ENCODE data around the gene TMEFF2.

TMEFF2 gene

GRCh38 chr2:191959209-191959608, 235.5 kb downstream of the TMEFF2 start:
- DNase-seq (ENCODE audit: low spot score): no peak

GRCh38 chr2:191957996-191958860, 236.5 kb downstream of the TMEFF2 start:
- DNase-seq (ENCODE audit: low spot score): no peak

- no peak for DNase-seq (ENCODE audit: low spot score)
Observed at GRCh38 chr2:191954451-191954850, 240.3 kb downstream of the TMEFF2 start.

GRCh38 chr2:191952515-191953270, 242.0 kb downstream of the TMEFF2 start:
- DNase-seq (ENCODE audit: low spot score): no peak

- no peak for DNase-seq (ENCODE audit: low spot score)
Observed at GRCh38 chr2:191951832-191952231, 242.9 kb downstream of the TMEFF2 start.

- no peak for DNase-seq (ENCODE audit: low spot score)
Observed at GRCh38 chr2:191951376-191951775, 243.4 kb downstream of the TMEFF2 start.

- DNase-seq (ENCODE audit: low spot score): no peak
Observed at GRCh38 chr2:191950132-191950874, 244.4 kb downstream of the TMEFF2 start.

GRCh38 chr2:191947235-191947634, 247.5 kb downstream of the TMEFF2 start:
- no peak for DNase-seq (ENCODE audit: low spot score)

GRCh38 chr2:191946471-191947182, 248.1 kb downstream of the TMEFF2 start:
- no peak for DNase-seq (ENCODE audit: low spot score)

- DNase-seq (ENCODE audit: low spot score): no peak
Observed at GRCh38 chr2:191945623-191946022, 249.1 kb downstream of the TMEFF2 start.

- DNase-seq (ENCODE audit: low spot score): no peak
Observed at GRCh38 chr2:191942739-191943103, 252.0 kb downstream of the TMEFF2 start.

GRCh38 chr2:191942090-191942738, 252.5 kb downstream of the TMEFF2 start:
- no peak for DNase-seq (ENCODE audit: low spot score)

- no peak for DNase-seq (ENCODE audit: low spot score)
Observed at GRCh38 chr2:191941376-191941929, 253.3 kb downstream of the TMEFF2 start.

GRCh38 chr2:191938779-191939178, 256.0 kb downstream of the TMEFF2 start:
- DNase-seq (ENCODE audit: low spot score): no peak

GRCh38 chr2:191936882-191937405, 257.8 kb downstream of the TMEFF2 start:
- DNase-seq (ENCODE audit: low spot score): no peak

- no peak for DNase-seq (ENCODE audit: low spot score)
Observed at GRCh38 chr2:191935247-191935646, 259.5 kb downstream of the TMEFF2 start.

GRCh38 chr2:191933307-191934105, 261.2 kb downstream of the TMEFF2 start:
- DNase-seq (ENCODE audit: low spot score): no peak

GRCh38 chr2:191932286-191932685, 262.4 kb downstream of the TMEFF2 start:
- DNase-seq (ENCODE audit: low spot score): no peak

- no peak for DNase-seq (ENCODE audit: low spot score)
Observed at GRCh38 chr2:191931329-191931728, 263.4 kb downstream of the TMEFF2 start.

- no peak for DNase-seq (ENCODE audit: low spot score)
Observed at GRCh38 chr2:191930205-191930604, 264.5 kb downstream of the TMEFF2 start.
